ENCODE results near the gene CHN2.

The CHN2 gene

GRCh38 chr7:29340696-29341095, 146.1 kb downstream of the CHN2 start:
- no peak for DNase-seq

GRCh38 chr7:29341156-29341555, 146.6 kb downstream of the CHN2 start:
- DNase-seq = no peak

- DNase-seq = no peak
Observed at GRCh38 chr7:29342761-29343160, 148.2 kb downstream of the CHN2 start.

- DNase-seq = peak; percentile 59
Observed at GRCh38 chr7:29343399-29343798, 148.8 kb downstream of the CHN2 start.

GRCh38 chr7:29344334-29344978, 149.9 kb downstream of the CHN2 start:
- no peak for DNase-seq

- DNase-seq = peak; percentile 59 to 75
Observed at GRCh38 chr7:29345590-29345989, 151.0 kb downstream of the CHN2 start.

- DNase-seq = no peak
Observed at GRCh38 chr7:29346231-29346978, 151.8 kb downstream of the CHN2 start.

GRCh38 chr7:29349362-29349761, 154.8 kb downstream of the CHN2 start:
- no peak for DNase-seq

GRCh38 chr7:29350351-29350750, 155.8 kb downstream of the CHN2 start:
- no peak for DNase-seq

- peak; percentile 90 for DNase-seq
Observed at GRCh38 chr7:29352041-29352440, 157.5 kb downstream of the CHN2 start.

- DNase-seq = no peak
Observed at GRCh38 chr7:29353810-29354209, 159.2 kb downstream of the CHN2 start.

GRCh38 chr7:29354340-29354739, 159.8 kb downstream of the CHN2 start:
- no peak for DNase-seq

- DNase-seq = no peak
Observed at GRCh38 chr7:29355388-29355787, 160.8 kb downstream of the CHN2 start.

- no peak for DNase-seq
Observed at GRCh38 chr7:29356631-29357030, 162.1 kb downstream of the CHN2 start.

- DNase-seq = no peak
Observed at GRCh38 chr7:29359482-29360093, 165.0 kb downstream of the CHN2 start.

- no peak for DNase-seq
Observed at GRCh38 chr7:29360633-29361625, 166.4 kb downstream of the CHN2 start.

GRCh38 chr7:29362380-29362779, 167.8 kb downstream of the CHN2 start:
- DNase-seq = peak; percentile 12 to 51

- DNase-seq = no peak
Observed at GRCh38 chr7:29363636-29364425, 169.3 kb downstream of the CHN2 start.

- DNase-seq = no peak
Observed at GRCh38 chr7:29364661-29365060, 170.1 kb downstream of the CHN2 start.

- no peak for DNase-seq
Observed at GRCh38 chr7:29365423-29365822, 170.8 kb downstream of the CHN2 start.

GRCh38 chr7:29367784-29368183, 173.2 kb downstream of the CHN2 start:
- no peak for DNase-seq

Measured in inflammatory macrophage (primary cell).